DOHH2 (cell line): ENCODE data around the gene CEMIP.

Experiments
- H3F3A ChIP-seq: fragments of 200-600 bp; sonication (generic), shearing (Covaris generic); 2 replicates; pipeline ENCODE4 v1.6.0; 2016; ENCODE audit warnings: antibody characterized with exemption, mild to moderate bottlenecking; ENCODE audit not compliant: control insufficient read depth, insufficient read depth
- H3K27ac ChIP-seq: fragments of 200-600 bp; sonication (generic); 2 replicates; pipeline ENCODE4 v1.5.1; 2014; ENCODE audit warnings: low read depth, mild to moderate bottlenecking, low read length, moderate library complexity
- H3K27me3 ChIP-seq: fragments of 200-600 bp; sonication (generic); 2 replicates; pipeline ENCODE4 v1.6.1; 2014; ENCODE audit warnings: mild to moderate bottlenecking, low read length, mixed read lengths; ENCODE audit not compliant: control insufficient read depth
- H3K36me3 ChIP-seq: fragments of 200-600 bp; sonication (generic); 2 replicates; pipeline ENCODE4 v1.6.1; 2014; ENCODE audit warnings: mild to moderate bottlenecking, low read length, moderate library complexity, mixed read lengths; ENCODE audit not compliant: control insufficient read depth
- H3K4me1 ChIP-seq: fragments of 200-600 bp; sonication (generic); 2 replicates; pipeline ENCODE4 v1.6.1; 2014; ENCODE audit warnings: mild to moderate bottlenecking, low read length, mixed read lengths; ENCODE audit not compliant: control insufficient read depth
- H3K4me2 ChIP-seq: fragments of 200-600 bp; sonication (generic); 2 replicates; pipeline ENCODE4 v1.6.0; 2014; ENCODE audit warnings: mild to moderate bottlenecking, low read length, moderate library complexity
- H3K4me3 ChIP-seq: fragments of 200-600 bp; sonication (generic); 2 replicates; pipeline ENCODE4 v1.5.1; 2014; ENCODE audit warnings: mild to moderate bottlenecking, low read length, mixed read lengths
- H3K79me2 ChIP-seq: fragments of 200-600 bp; sonication (generic); 2 replicates; pipeline ENCODE4 v1.6.1; 2014; ENCODE audit warnings: mild to moderate bottlenecking, low read length, mixed read lengths; ENCODE audit not compliant: control insufficient read depth
- H3K9me2 ChIP-seq: fragments of 200-600 bp; sonication (generic); replicated peaks from 2 replicates; pipeline ENCODE4 v1.6.1; 2014; ENCODE audit warnings: mild to moderate bottlenecking, low read length, mixed read lengths; ENCODE audit not compliant: control insufficient read depth
- H3K9me3 ChIP-seq: fragments of 200-600 bp; sonication (generic); 2 replicates; pipeline ENCODE4 v1.6.1; 2014; ENCODE audit warnings: antibody characterized with exemption, low read length, mixed read lengths; ENCODE audit not compliant: control insufficient read depth, insufficient read depth
- H4K20me1 ChIP-seq: fragments of 200-600 bp; sonication (generic); 2 replicates; pipeline ENCODE4 v1.6.0; 2014; ENCODE audit warnings: low read depth, mild to moderate bottlenecking, antibody characterized with exemption, low read length, moderate library complexity; ENCODE audit not compliant: control insufficient read depth, insufficient read depth
- EZH2phosphoT487 ChIP-seq: fragments of 200-600 bp; sonication (generic); IDR thresholded peaks from 2 replicates; pipeline ENCODE4 v1.6.1; 2017; ENCODE audit warnings: borderline replicate concordance, mild to moderate bottlenecking, antibody characterized with exemption, low read length, moderate library complexity, mixed read lengths
- TF ChIP-seq, protein P1 (sequence below): fragments of 200-600 bp; sonication (generic); IDR thresholded peaks from one replicate; pipeline ENCODE4 v1.5.1; 2014; ENCODE audit warnings: antibody characterized with exemption, mild to moderate bottlenecking, low read depth, low read length; ENCODE audit not compliant: poor library complexity, severe bottlenecking

Gene CEMIP

GRCh38 chr15:80976851-80977250 lies 197.7 kb downstream of the CEMIP start:
- TF ChIP-seq, protein P1, sequence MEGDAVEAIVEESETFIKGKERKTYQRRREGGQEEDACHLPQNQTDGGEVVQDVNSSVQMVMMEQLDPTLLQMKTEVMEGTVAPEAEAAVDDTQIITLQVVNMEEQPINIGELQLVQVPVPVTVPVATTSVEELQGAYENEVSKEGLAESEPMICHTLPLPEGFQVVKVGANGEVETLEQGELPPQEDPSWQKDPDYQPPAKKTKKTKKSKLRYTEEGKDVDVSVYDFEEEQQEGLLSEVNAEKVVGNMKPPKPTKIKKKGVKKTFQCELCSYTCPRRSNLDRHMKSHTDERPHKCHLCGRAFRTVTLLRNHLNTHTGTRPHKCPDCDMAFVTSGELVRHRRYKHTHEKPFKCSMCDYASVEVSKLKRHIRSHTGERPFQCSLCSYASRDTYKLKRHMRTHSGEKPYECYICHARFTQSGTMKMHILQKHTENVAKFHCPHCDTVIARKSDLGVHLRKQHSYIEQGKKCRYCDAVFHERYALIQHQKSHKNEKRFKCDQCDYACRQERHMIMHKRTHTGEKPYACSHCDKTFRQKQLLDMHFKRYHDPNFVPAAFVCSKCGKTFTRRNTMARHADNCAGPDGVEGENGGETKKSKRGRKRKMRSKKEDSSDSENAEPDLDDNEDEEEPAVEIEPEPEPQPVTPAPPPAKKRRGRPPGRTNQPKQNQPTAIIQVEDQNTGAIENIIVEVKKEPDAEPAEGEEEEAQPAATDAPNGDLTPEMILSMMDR, result no peak
- TF ChIP-seq EZH2phosphoT487, result no peak

DNA sequence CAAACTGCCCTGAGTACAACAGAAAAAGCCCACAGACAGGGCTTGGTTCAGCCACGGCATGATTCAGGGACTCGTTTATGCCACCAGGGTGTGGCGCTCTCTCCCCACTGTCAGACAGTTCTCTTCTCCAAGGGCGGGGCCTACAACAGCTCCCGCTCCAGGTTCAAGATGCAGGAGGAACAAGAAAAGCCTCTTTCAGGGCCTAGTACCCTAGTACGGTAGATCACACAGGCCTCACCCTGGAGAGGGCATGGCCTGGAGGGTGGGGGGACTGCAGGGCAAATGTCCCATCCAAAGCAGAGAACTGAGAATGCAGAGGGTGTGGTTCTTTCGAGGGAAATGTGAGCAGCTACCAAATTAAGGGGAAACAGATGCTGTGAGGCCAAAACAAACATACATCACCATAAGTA lies 198.5 kb downstream of the CEMIP start:
- no peaks in the 10 kb centered on the region for H3K27me3 ChIP-seq
- no peak overlapping the region for H3K4me2 ChIP-seq
- peaks cover 56% of the 10 kb centered on the region for H3K79me2 ChIP-seq
- no peaks in the 10 kb centered on the region for H3K4me1 ChIP-seq
- H3F3A ChIP-seq, result no peaks in the 10 kb centered on the region
- H3K4me3 ChIP-seq, result no peak overlapping the region
- peaks cover 6% of the 10 kb centered on the region; the same call in 1 of the 2 replicates for H4K20me1 ChIP-seq
- H3K9me2 ChIP-seq, result no peaks in the 10 kb centered on the region
- no peaks in the 10 kb centered on the region for H3K9me3 ChIP-seq
- H3K36me3 ChIP-seq, result peaks cover 57% of the 10 kb centered on the region
- no peak for TF ChIP-seq EZH2phosphoT487
- TF ChIP-seq, protein P1, result peak; percentile 59
- no peak overlapping the region for H3K27ac ChIP-seq

More at GRCh38 chr15:80976851-80977250, 197.7 kb downstream of the CEMIP start:
- no peak overlapping the region for H3K4me3 ChIP-seq
- peaks cover 50% of the 10 kb centered on the region for H3K36me3 ChIP-seq
- H3K4me1 ChIP-seq, result no peaks in the 10 kb centered on the region
- no peaks in the 10 kb centered on the region for H3K9me3 ChIP-seq
- H4K20me1 ChIP-seq, result 0 out of 2 replicates have a peak, but pooled peaks cover 2% of the 10 kb centered on the region
- H3F3A ChIP-seq, result no peaks in the 10 kb centered on the region
- no peak overlapping the region for H3K27ac ChIP-seq
- no peaks in the 10 kb centered on the region for H3K27me3 ChIP-seq
- H3K9me2 ChIP-seq, result no peaks in the 10 kb centered on the region
- peaks cover 48% of the 10 kb centered on the region for H3K79me2 ChIP-seq
- H3K4me2 ChIP-seq, result no peak overlapping the region

DNA sequence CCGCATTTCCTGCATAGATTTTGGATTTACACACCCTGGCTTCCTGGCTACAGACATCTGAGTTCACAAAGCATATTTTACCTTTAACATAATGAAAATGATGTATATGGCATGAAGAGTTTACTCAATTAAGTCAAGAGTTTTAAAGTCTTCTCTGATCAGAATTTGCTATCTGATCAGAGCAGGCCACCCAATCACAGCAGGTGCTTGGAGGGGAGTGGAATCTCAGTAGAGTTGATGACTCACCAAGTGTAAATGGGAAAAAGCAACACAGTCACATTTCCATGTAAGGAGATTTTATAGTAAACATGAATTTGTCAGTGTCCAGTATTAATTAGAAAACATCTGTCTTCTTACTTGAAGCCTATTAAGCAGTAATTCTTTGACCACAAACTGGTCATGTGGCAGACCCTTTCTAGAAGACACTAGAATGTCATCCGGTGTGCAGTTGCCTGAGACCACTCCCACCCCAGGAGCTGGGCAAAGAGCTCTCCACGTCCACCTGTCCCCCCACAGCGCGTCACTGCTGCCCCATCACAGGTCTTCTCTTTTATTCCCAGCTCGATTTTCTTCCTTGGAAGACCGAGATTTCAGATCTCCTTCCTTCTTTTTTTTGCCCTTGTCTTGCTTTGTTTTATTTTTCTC lies 199.6 kb downstream of the CEMIP start:
- Histone ChIP-seq H3K79me2 (peaks cover 65% of the 10 kb centered on the region), H3K4me1 (no peaks in the 10 kb centered on the region), H3K27me3 (no peaks in the 10 kb centered on the region), H3K4me3 (no peak overlapping the region), H3K36me3 (peaks cover 60% of the 10 kb centered on the region), H3K9me2 (no peaks in the 10 kb centered on the region), H4K20me1 (peaks cover 6% of the 10 kb centered on the region; the same call in 1 of the 2 replicates), H3K4me2 (no peak overlapping the region), H3K9me3 (no peaks in the 10 kb centered on the region), H3K27ac (no peak overlapping the region), H3F3A (no peaks in the 10 kb centered on the region)
- TF ChIP-seq, protein P1, result no peak
- TF ChIP-seq EZH2phosphoT487, result no peak
